A673 (cell line): ENCODE data around the gene ZBP1. TPM values are rescaled to one million over a fixed set of nuclear protein-coding genes. Genes with fewer than 3 reads are reported as not detected.

Experiments
- Bru-seq: library from RNA; stranded (reverse); fragments of 400-500 nt; gene quantifications from one replicate; lab custom pipeline; 2021; lab: Mats Ljungman, UMichigan
- BruChase-seq, 2 experiments: library from RNA; stranded (reverse); fragments of 400-500 nt; gene quantifications; one replicate each; lab custom pipeline; 2021; lab: Mats Ljungman, UMichigan
- BruUV-seq: library from RNA; stranded (reverse); fragments of 400-500 nt; replicated peaks from 2 replicates; lab custom pipeline; 2021; lab: Mats Ljungman, UMichigan
- CTCF ChIA-PET: fragments of 300-600 bp; sonication (Branson Sonifier 250); formaldehyde crosslinking; loops from one replicate; lab custom pipeline; 2022; ENCODE audit warnings: antibody characterized with exemption; lab: Charles Lee
- POLR2A ChIA-PET: fragments of 300-600 bp; sonication (Branson Sonifier 250); formaldehyde crosslinking; loops from one replicate; lab custom pipeline; 2022; ENCODE audit warnings: antibody characterized with exemption; ENCODE audit not compliant: low non-redundant PET; lab: Charles Lee
- DNase-seq: peaks from one replicate; pipeline ENCODE4 v3.0.0-alpha.2; 2015; ENCODE audit warnings: low spot score
- H3K27ac ChIP-seq: fragments of 200-600 bp; sonication (generic); 2 replicates; pipeline ENCODE4 v1.5.1; 2016; ENCODE audit warnings: mixed run types, low read depth, mild to moderate bottlenecking, mixed read lengths, antibody characterized with exemption, low read length; ENCODE audit not compliant: poor library complexity, severe bottlenecking
- H3K27me3 ChIP-seq: fragments of 200-600 bp; sonication (generic); replicated peaks from 2 replicates; pipeline ENCODE4 v1.6.1; 2017; ENCODE audit warnings: mixed run types, low read depth, mild to moderate bottlenecking, mixed read lengths, antibody characterized with exemption, low read length; ENCODE audit not compliant: insufficient read depth, poor library complexity
- H3K36me3 ChIP-seq: fragments of 200-600 bp; sonication (generic); 2 replicates; pipeline ENCODE4 v1.6.1; 2016; ENCODE audit warnings: mixed run types, mild to moderate bottlenecking, mixed read lengths, antibody characterized with exemption, low read length; ENCODE audit not compliant: insufficient read depth, poor library complexity, severe bottlenecking
- H3K4me1 ChIP-seq: fragments of 200-600 bp; sonication (generic); 2 replicates; pipeline ENCODE4 v1.6.1; 2017; ENCODE audit warnings: mixed run types, mild to moderate bottlenecking, mixed read lengths, antibody characterized with exemption, low read length; ENCODE audit not compliant: insufficient read depth, poor library complexity, severe bottlenecking
- H3K4me3 ChIP-seq: fragments of 200-600 bp; sonication (generic); 2 replicates; pipeline ENCODE4 v1.5.1; 2016; ENCODE audit warnings: low read depth, mixed run types, mild to moderate bottlenecking, mixed read lengths, low read length; ENCODE audit not compliant: poor library complexity, severe bottlenecking
- H3K9me3 ChIP-seq: fragments of 200-600 bp; sonication (generic); 2 replicates; pipeline ENCODE4 v1.6.1; 2016; ENCODE audit warnings: mixed run types, low read depth, mild to moderate bottlenecking, mixed read lengths, antibody characterized with exemption, low read length; ENCODE audit not compliant: poor library complexity, severe bottlenecking
- EZH2 ChIP-seq: fragments of 200-600 bp; sonication (generic); IDR thresholded peaks from 2 replicates; pipeline ENCODE4 v1.6.1; 2017; ENCODE audit warnings: borderline replicate concordance, low read depth, mild to moderate bottlenecking, mixed read lengths, antibody characterized with exemption, low read length; ENCODE audit not compliant: poor library complexity, severe bottlenecking
- intact Hi-C: fragments of 100-400 bp; cut with micrococcal nuclease; formaldehyde crosslinking; loops from one replicate; pipeline ENCODE4 v1.10.0; 2022; ENCODE audit not compliant: unreplicated experiment
- long read RNA-seq: library from polyadenylated mRNA; stranded (forward); transcript quantifications from one replicate; pipeline ENCODE4 v2.0.0, GENCODE V29; 2022
- total RNA-seq: library from RNA; stranded (reverse); gene quantifications from 2 replicates; pipeline ENCODE4 v1.2.3, GENCODE V29; 2021
- TF ChIP-seq, protein P1 (sequence below): fragments of 300-800, 200-600 bp; sonication (generic); conservative IDR thresholded peaks from 2 replicates; pipeline ENCODE4 v1.5.1; 2017; ENCODE audit warnings: low read depth, mild to moderate bottlenecking, antibody characterized with exemption, low read length, moderate library complexity, mixed read lengths

Gene ZBP1, protein sequence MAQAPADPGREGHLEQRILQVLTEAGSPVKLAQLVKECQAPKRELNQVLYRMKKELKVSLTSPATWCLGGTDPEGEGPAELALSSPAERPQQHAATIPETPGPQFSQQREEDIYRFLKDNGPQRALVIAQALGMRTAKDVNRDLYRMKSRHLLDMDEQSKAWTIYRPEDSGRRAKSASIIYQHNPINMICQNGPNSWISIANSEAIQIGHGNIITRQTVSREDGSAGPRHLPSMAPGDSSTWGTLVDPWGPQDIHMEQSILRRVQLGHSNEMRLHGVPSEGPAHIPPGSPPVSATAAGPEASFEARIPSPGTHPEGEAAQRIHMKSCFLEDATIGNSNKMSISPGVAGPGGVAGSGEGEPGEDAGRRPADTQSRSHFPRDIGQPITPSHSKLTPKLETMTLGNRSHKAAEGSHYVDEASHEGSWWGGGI
- not detected in 2 replicates for total RNA-seq
- percentile 3 among the genes with signal in this experiment for Bru-seq, nascent RNA
- percentile 5 among the genes with signal in this experiment for BruChase-seq, experiment 1, labeled RNA remaining after a 2-hour chase
- BruChase-seq, experiment 2, labeled RNA remaining after a 6-hour chase, result percentile 14 among the genes with signal in this experiment
- long read RNA-seq, result 0 reads

DNA sequence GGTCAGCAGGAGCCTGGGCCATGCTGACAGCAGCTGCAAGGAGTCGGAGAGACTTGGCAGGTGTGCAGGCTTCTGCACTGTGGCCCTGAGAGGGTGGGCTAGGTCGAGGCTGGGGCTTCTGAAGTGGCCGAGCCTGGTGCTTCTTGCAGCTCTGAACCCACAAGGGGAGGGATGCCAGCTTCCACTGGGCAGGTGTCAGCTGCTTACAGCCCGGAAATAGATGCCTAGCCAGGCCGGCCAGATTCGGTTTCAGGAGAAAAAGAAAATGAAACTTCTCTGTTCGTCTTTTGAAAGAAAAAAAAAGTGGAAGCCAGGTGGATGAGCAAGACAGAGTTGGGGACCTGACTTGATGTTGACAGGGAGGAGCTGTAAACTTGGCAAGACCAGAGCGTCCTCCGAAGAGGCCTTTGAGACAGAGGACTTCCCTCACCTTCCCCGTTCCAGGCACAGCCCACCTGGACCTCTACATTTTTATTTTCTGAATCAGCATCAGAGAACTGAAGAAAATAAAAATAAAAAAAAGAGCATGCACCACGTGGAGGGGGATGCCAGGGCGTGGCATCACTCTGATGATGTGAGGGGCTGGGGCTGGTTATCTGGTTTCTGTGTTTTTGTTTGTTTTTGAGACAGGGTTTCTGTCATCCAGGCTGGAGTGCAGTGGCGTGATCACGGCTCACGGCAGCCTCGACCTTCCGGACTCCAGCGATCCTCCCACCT lies at the start of gene ZBP1:
ZBP1 (minus strand) TSS at position 153 of the 717 bp plus-strand sequence; CDS start at position 22, 131 bp downstream.
- DNase-seq, result no peak
- no peaks in the 10 kb centered on the region for H3K36me3 ChIP-seq
- no peaks in the 10 kb centered on the region for H3K4me1 ChIP-seq
- CTCF ChIA-PET, result no interaction called here
- no TSS peak for BruUV-seq
- intact Hi-C loops, result loop anchor here (10.0 kb wide), 1 partner anchor 554 kb away; no protein-coding TSS in a partner anchor
- H3K27ac ChIP-seq, result no peak within 1 kb of the TSS
- H3K4me3 ChIP-seq, result no peak within 1 kb of the TSS
- H3K9me3 ChIP-seq, result no peaks in the 10 kb centered on the region
- TF ChIP-seq EZH2, result no peak
- POLR2A ChIA-PET, result no interaction called here
- H3K27me3 ChIP-seq, result no peaks in the 10 kb centered on the region

DNA sequence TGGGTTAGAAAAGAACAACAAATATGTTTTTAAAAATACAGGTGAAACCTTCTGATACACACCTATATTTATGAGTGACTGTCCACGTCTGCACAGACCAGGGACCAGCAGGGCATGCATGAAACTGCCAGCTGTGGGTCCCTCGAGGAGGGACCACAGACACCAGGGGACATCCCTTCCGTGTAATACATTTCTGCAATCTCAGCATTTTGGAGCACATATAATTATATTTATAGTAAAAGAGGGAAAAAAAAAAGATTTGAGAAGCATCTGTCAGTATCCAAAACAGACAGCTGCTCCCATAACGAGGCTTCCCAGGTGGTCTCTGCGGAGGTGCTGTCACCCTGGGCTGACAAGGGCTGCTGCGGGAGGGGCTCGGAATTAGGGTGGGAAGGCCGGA lies 49.4 kb upstream of the ZBP1 start:
- ChIA-PET CTCF (no interaction called here), POLR2A (no interaction called here)
- intact Hi-C loops, result no loop called here
- no peaks in the 10 kb centered on the region for H3K36me3 ChIP-seq
- DNase-seq, result no peak
- no peak overlapping the region for H3K4me3 ChIP-seq
- no peaks in the 10 kb centered on the region for H3K9me3 ChIP-seq
- BruUV-seq, result no TSS peak
- no peak overlapping the region for H3K27ac ChIP-seq
- H3K27me3 ChIP-seq, result no peaks in the 10 kb centered on the region
- peaks cover 7% of the 10 kb centered on the region for H3K4me1 ChIP-seq
- no peak for TF ChIP-seq EZH2

DNA sequence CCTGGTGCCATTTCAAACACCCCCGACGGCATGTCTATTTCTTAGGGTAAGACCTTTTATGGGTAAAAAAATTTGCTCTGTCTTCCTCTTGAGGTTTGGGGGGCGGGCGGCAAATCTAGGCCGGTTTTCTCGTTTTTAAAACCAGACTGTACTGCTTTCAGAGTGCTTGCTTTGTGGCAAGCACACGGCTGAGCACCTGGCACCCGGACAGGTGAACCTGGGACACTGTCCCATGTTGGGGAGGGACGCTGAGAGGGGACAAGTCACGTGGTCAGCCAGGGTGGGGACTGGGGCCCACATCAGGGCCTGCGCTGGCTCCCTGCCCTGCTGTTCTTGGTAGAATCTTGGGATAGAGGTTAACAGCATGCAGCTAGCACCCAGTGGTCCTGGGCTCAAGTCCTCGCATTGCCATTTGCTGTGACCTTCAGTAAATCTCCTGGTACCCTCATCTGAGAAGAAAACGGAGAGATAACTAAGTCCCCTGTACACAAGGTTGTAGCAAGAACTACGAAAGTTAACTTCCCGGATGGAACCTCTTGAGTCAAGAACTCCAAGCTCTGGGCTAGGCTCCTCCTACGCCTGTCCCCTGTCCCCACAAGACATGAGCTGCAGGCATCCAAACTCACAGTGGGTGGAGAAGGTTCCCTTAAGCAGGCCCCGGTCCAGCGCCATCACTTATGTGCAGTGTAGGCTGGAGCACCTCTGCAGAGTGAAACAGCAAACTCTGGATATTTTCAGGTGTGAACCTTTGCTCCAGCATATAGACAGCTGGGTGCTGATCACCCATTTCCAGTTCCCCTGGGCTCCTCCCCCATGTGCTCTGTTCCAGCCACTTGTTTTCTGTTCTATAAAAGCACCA lies 47.9 kb upstream of the ZBP1 start:
- no peak overlapping the region for H3K27ac ChIP-seq
- H3K27me3 ChIP-seq, result no peaks in the 10 kb centered on the region
- no peaks in the 10 kb centered on the region for H3K36me3 ChIP-seq
- H3K9me3 ChIP-seq, result no peaks in the 10 kb centered on the region
- intact Hi-C loops, result no loop called here
- TF ChIP-seq, protein P1, sequence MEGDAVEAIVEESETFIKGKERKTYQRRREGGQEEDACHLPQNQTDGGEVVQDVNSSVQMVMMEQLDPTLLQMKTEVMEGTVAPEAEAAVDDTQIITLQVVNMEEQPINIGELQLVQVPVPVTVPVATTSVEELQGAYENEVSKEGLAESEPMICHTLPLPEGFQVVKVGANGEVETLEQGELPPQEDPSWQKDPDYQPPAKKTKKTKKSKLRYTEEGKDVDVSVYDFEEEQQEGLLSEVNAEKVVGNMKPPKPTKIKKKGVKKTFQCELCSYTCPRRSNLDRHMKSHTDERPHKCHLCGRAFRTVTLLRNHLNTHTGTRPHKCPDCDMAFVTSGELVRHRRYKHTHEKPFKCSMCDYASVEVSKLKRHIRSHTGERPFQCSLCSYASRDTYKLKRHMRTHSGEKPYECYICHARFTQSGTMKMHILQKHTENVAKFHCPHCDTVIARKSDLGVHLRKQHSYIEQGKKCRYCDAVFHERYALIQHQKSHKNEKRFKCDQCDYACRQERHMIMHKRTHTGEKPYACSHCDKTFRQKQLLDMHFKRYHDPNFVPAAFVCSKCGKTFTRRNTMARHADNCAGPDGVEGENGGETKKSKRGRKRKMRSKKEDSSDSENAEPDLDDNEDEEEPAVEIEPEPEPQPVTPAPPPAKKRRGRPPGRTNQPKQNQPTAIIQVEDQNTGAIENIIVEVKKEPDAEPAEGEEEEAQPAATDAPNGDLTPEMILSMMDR, result no peak
- TF ChIP-seq EZH2, result no peak
- H3K4me1 ChIP-seq, result peaks cover 7% of the 10 kb centered on the region
- POLR2A ChIA-PET, result no interaction called here
- no peak overlapping the region for H3K4me3 ChIP-seq
- CTCF ChIA-PET, result no interaction called here
- no peak for DNase-seq
- no TSS peak for BruUV-seq
